H1 (cell line): ENCODE data around the gene STK16. TPM values are rescaled to one million over a fixed set of nuclear protein-coding genes. Genes with fewer than 3 reads are reported as not detected.
A peak's percentile ranks its signal among the peaks of the same experiment; 100 is the strongest.

ENCODE experiments used
- CTCF ChIA-PET: fragments of 300-600 bp; sonication (Branson Sonifier 250); formaldehyde crosslinking; loops from one replicate; lab custom pipeline; 2021; ENCODE audit not compliant: partially characterized antibody; lab: Charles Lee
- POLR2A ChIA-PET: fragments of 300-600 bp; sonication (Branson Sonifier 250); formaldehyde crosslinking; loops from one replicate; lab custom pipeline; 2021; ENCODE audit warnings: inconsistent platforms; ENCODE audit not compliant: partially characterized antibody; lab: Charles Lee
- DNase-seq, 2 experiments: peaks; one replicate each; pipeline versions ENCODE4 v3.0.0 to v3.0.0-alpha.2; 2010 to 2022; ENCODE audit warnings: low spot score in 2 of 2, low read depth in 1 of 2, mixed read lengths in 1 of 2
- FAIRE-seq: peaks from 2 replicates; lab custom pipeline; 2011; peaks lifted over from hg19 to GRCh38; lab: Jason Lieb, UNC
- H2AFZ ChIP-seq: 2 replicates; pipeline ENCODE4 v1.8.1; 2012; ENCODE audit warnings: low read length, inconsistent platforms
- H2AK5ac ChIP-seq: 2 replicates; pipeline ENCODE4 v1.6.1; 2013; ENCODE audit warnings: low read depth, low read length
- H2BK120ac ChIP-seq: replicated peaks from 2 replicates; pipeline ENCODE3; 2013; ENCODE audit warnings: low read depth, low read length, inconsistent platforms
- H2BK12ac ChIP-seq: 2 replicates; pipeline ENCODE4 v1.6.1; 2013; ENCODE audit warnings: low read depth, low read length
- H2BK15ac ChIP-seq: 2 replicates; pipeline ENCODE4 v1.6.1; 2013; ENCODE audit warnings: low read length
- H2BK20ac ChIP-seq: 2 replicates; pipeline ENCODE4 v1.6.1; 2013; ENCODE audit warnings: low read length
- H2BK5ac ChIP-seq: 2 replicates; pipeline ENCODE4 v1.6.1; 2013; ENCODE audit warnings: low read depth, low read length
- H3K14ac ChIP-seq: 2 replicates; pipeline ENCODE4 v1.6.1; 2013; ENCODE audit warnings: inconsistent platforms; ENCODE audit not compliant: insufficient read length
- H3K18ac ChIP-seq: 2 replicates; pipeline ENCODE4 v1.6.1; 2013; ENCODE audit warnings: low read length; ENCODE audit errors: extremely low read depth
- H3K23ac ChIP-seq: 2 replicates; pipeline ENCODE4 v1.6.1; 2013; ENCODE audit warnings: inconsistent platforms; ENCODE audit not compliant: insufficient read length
- H3K23me2 ChIP-seq: 2 replicates; pipeline ENCODE4 v1.6.1; 2013; ENCODE audit warnings: low read depth, low read length
- H3K27ac ChIP-seq: 2 replicates; pipeline ENCODE4 v1.6.1; 2011; ENCODE audit warnings: low read depth, low read length, inconsistent platforms
- H3K27me3 ChIP-seq, 4 experiments: replicated peaks in 1 of 4; 1 replicate in 1 of 4; 2 replicates in 3 of 4; pipeline versions ENCODE4 v1.6.1 to v1.8.1; 2011 to 2013; ENCODE audit warnings: low read length in 3 of 4, mild to moderate bottlenecking in 3 of 4, inconsistent platforms in 2 of 4, mixed read lengths in 2 of 4, moderate library complexity in 1 of 4; ENCODE audit not compliant: control insufficient read depth in 3 of 4, insufficient read depth in 3 of 4; ENCODE audit errors: extremely low read depth in 1 of 4
- H3K36me3 ChIP-seq, 4 experiments: 2 replicates each; pipeline versions ENCODE4 v1.6.1 to v1.8.1; 2011 to 2013; ENCODE audit warnings: mild to moderate bottlenecking in 4 of 4, low read length in 3 of 4, moderate library complexity in 2 of 4, control low read depth in 1 of 4, inconsistent platforms in 1 of 4; ENCODE audit not compliant: insufficient read depth in 4 of 4, control insufficient read depth in 2 of 4
- H3K4ac ChIP-seq: replicated peaks from 2 replicates; pipeline ENCODE3; 2013; ENCODE audit warnings: low read length, low read depth, mixed read lengths, inconsistent platforms; ENCODE audit not compliant: insufficient read length
- H3K4me1 ChIP-seq, 4 experiments: replicated peaks in 1 of 4; 1 replicate in 1 of 4; 2 replicates in 3 of 4; pipeline versions ENCODE4 v1.6.1 to v1.8.1; 2011 to 2013; ENCODE audit warnings: low read length in 3 of 4, inconsistent platforms in 2 of 4, mixed read lengths in 1 of 4; ENCODE audit not compliant: insufficient read depth in 4 of 4, control insufficient read depth in 3 of 4
- H3K4me2 ChIP-seq, 2 experiments: 2 replicates each; pipeline versions ENCODE4 v1.6.1 to v1.8.1; 2011 to 2013; ENCODE audit warnings: low read depth in 2 of 2, low read length in 2 of 2, control low read depth in 1 of 2, inconsistent platforms in 1 of 2, mild to moderate bottlenecking in 1 of 2; ENCODE audit not compliant: insufficient read depth in 1 of 2
- H3K4me3 ChIP-seq, 4 experiments: fragments of 200-600, 300-600 bp in 1 of 4; sonication (generic), shearing (Covaris generic), sonication (Bioruptor Twin) in 1 of 4; 2 replicates each; pipeline versions ENCODE4 v1.5.1 to v1.8.1; 2011 to 2016; ENCODE audit warnings: low read length in 4 of 4, low read depth in 3 of 4, control low read depth in 2 of 4, inconsistent platforms in 2 of 4, mild to moderate bottlenecking in 2 of 4, mixed read lengths in 1 of 4, moderate library complexity in 1 of 4; ENCODE audit not compliant: insufficient read depth in 2 of 4; ENCODE audit errors: extremely low read depth in 1 of 4
- H3K56ac ChIP-seq: replicated peaks from 2 replicates; pipeline ENCODE3; 2013; ENCODE audit warnings: low read depth, mild to moderate bottlenecking, mixed read lengths, low read length, inconsistent platforms; ENCODE audit not compliant: insufficient read length
- H3K79me1 ChIP-seq: 2 replicates; pipeline ENCODE4 v1.6.1; 2013; ENCODE audit warnings: low read depth, low read length, control low read depth
- H3K79me2 ChIP-seq, 2 experiments: 2 replicates each; pipeline versions ENCODE4 v1.6.1 to v1.8.1; 2012 to 2013; ENCODE audit warnings: low read length in 2 of 2, mild to moderate bottlenecking in 2 of 2, inconsistent platforms in 1 of 2; ENCODE audit not compliant: insufficient read depth in 2 of 2, control insufficient read depth in 1 of 2
- H3K9ac ChIP-seq, 4 experiments: replicated peaks in 1 of 4; 1 replicate in 1 of 4; 2 replicates in 3 of 4; pipeline versions ENCODE4 v1.6.1 to v1.8.1; 2011 to 2013; ENCODE audit warnings: low read depth in 3 of 4, low read length in 3 of 4, control low read depth in 2 of 4, mild to moderate bottlenecking in 2 of 4, moderate library complexity in 2 of 4, inconsistent platforms in 1 of 4; ENCODE audit errors: extremely low read depth in 1 of 4
- H3K9me3 ChIP-seq, 2 experiments: 2 replicates each; pipeline versions ENCODE4 v1.6.1 to v1.8.1; 2012 to 2013; ENCODE audit warnings: mild to moderate bottlenecking in 2 of 2, moderate library complexity in 2 of 2, control low read depth in 1 of 2, inconsistent platforms in 1 of 2, low read depth in 1 of 2, low read length in 1 of 2, mixed read lengths in 1 of 2; ENCODE audit not compliant: insufficient read depth in 2 of 2
- H4K20me1 ChIP-seq, 2 experiments: replicated peaks in 1 of 2; 2 replicates each; pipeline versions ENCODE3 to v1.8.1; 2011 to 2013; ENCODE audit warnings: inconsistent platforms in 2 of 2, low read length in 2 of 2, mild to moderate bottlenecking in 1 of 2; ENCODE audit not compliant: insufficient read depth in 2 of 2, control insufficient read depth in 1 of 2
- H4K5ac ChIP-seq: 2 replicates; pipeline ENCODE4 v1.6.1; 2013; ENCODE audit warnings: low read length, low read depth, mixed read lengths, inconsistent platforms; ENCODE audit not compliant: insufficient read length
- H4K8ac ChIP-seq: 2 replicates; pipeline ENCODE4 v1.8.0; 2013; ENCODE audit warnings: mild to moderate bottlenecking, moderate library complexity, low read length, inconsistent platforms; ENCODE audit not compliant: insufficient read depth; ENCODE audit errors: extremely low read depth
- H4K91ac ChIP-seq: replicated peaks from 2 replicates; pipeline ENCODE3; 2013; ENCODE audit warnings: low read length, mixed read lengths, inconsistent platforms; ENCODE audit not compliant: insufficient read length
- PHF8 ChIP-seq: fragments of 200-600 bp; sonication (generic); conservative IDR thresholded peaks from 2 replicates; pipeline ENCODE4 v1.7.1; 2012; ENCODE audit warnings: low read depth, mild to moderate bottlenecking, inconsistent platforms, low read length, moderate library complexity
- WGBS, 2 experiments: shearing (Covaris generic) in 1 of 2; methylation state at CpG; one replicate each; pipeline versions ENCODE4 v1.1.6 to v1.1.7; 2013 to 2015; ENCODE audit warnings: low lambda C conversion rate in 2 of 2, mixed read lengths in 2 of 2, inconsistent platforms in 1 of 2, low coverage in 1 of 2, missing lambda C conversion rate in 1 of 2; ENCODE audit not compliant: insufficient replicate concordance in 2 of 2, insufficient coverage in 1 of 2, insufficient read length in 1 of 2; ENCODE audit errors: extremely low coverage in 1 of 2, missing lambda C conversion rate in 1 of 2; 5-methylcytosine and 5-hydroxymethylcytosine counted together
- polyA plus RNA-seq, 7 experiments: library from polyadenylated mRNA; depleted of rRNA in 3 of 7; stranded (reverse) in 5 of 7; unstranded in 2 of 7; fragments of >200 nt in 5 of 7; fragments of 200-250 nt in 2 of 7; gene quantifications; 1 replicate in 5 of 7; 2 replicates in 1 of 7; 4 replicates in 1 of 7; pipeline versions ENCODE4 v1.2.1 to v1.2.3, GENCODE V29; 2011 to 2013; ENCODE audit warnings: missing spikeins in 2 of 7, mixed read lengths in 2 of 7
- total RNA-seq: library from RNA; stranded (reverse); fragmentation: NEBNext Ultra II Directional; extraction: Animal tissue kit (Norgen Biotek cat#: 25700); gene quantifications from 2 replicates; pipeline ENCODE4 v1.2.1, GENCODE V29; 2021

The STK16 gene
- total and polyA plus RNA-seq, 2 of the 8 experiments (the other 6 are each of a cell fraction or from before 2014, with no cell fraction given), result 21.3 to 51.4 TPM

DNA sequence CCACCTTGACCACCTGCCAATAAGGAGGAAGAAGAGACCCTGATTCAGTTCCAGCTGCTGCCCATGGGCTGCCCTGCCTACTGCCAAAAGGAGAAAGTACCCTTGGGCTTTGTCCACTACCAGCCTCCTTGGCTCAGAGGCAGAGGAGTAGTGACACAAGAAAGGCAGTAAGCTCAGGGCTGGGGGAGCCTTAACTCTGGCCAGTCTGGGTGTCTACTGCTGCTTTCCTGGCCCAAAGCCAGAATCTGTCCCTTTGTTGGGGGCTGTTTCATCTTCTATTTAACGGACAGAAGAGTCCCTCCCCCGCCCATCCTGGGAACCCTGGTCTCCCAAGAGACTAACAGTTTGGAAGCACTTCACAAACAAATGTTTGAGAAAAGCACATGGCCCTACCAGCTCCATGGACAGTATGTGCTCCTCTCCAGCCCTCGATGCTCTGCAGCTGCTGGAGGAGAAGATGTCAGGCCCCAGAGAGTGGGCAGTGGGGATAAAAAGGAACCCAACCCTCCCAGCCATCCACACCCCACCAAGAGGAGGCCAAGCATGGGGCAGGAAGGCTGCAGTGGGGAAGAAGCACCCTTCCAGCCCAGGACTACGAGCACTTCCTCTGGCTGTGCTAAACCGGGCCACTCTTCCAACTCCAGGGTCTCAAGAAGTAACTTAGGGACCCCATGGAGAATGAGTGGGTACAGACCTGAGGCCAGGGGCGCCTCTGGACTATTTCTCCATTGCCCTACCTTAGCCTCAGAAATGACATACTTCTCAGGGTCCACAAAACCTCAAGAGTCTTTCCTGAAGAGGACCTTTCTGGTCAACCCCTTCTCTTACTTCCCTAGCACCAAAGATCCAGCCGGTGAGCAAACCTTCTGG is 17.0 kb upstream of the STK16 start:
- Histone ChIP-seq H2BK12ac (no peak overlapping the region), H3K18ac (no peak overlapping the region), H2AK5ac (no peak overlapping the region), H3K23ac (no peak overlapping the region), H4K8ac (no peak overlapping the region), H2BK15ac (no peak overlapping the region), H2BK120ac (no peak overlapping the region), H4K20me1 (peaks cover 0 to 7% of the 10 kb centered on the region in 2 experiments), H3K4ac (peak overlapping the region; percentile 32), H3K27ac (no peak overlapping the region), H3K4me2 (peak overlapping the region; percentile 85 to 91), H3K27me3 (no peaks in the 10 kb centered on the region; a peak in 1 of 7 replicates), H3K79me1 (no peaks in the 10 kb centered on the region; the same call in 1 of the 2 replicates), H3K9me3 (no peaks in the 10 kb centered on the region), H4K5ac (no peak overlapping the region), H3K9ac (peak overlapping the region in 3 of 4 experiments; percentile 18 to 68 (median 67); a peak in 5 of 7 replicates), H4K91ac (no peak overlapping the region), H2BK20ac (no peak overlapping the region), H3K4me1 (peaks cover 0 to 6% (median 3%) of the 10 kb centered on the region in 4 experiments; a peak in 5 of 7 replicates), H2BK5ac (no peak overlapping the region; the same call in 1 of the 2 replicates), H3K79me2 (peaks cover 0 to 12% of the 10 kb centered on the region in 2 experiments; a peak in 2 of 4 replicates), H3K56ac (peak overlapping the region; percentile 52), H2AFZ (no peak overlapping the region), H3K23me2 (peaks cover 7% of the 10 kb centered on the region; the same call in 1 of the 2 replicates), H3K4me3 (peak overlapping the region; percentile 82 to 97 (median 92)), H3K14ac (no peak overlapping the region), H3K36me3 (peaks cover 16 to 48% (median 36%) of the 10 kb centered on the region in 4 experiments)
- TF ChIP-seq PHF8, result no peak
- FAIRE-seq (no peak), DNase-seq (no peak)
- 72% methylated on average over 6 of the region's 7 CpGs; no CpG with 5 or more reads in 1 of the 2 experiments for WGBS, 2 experiments
- CTCF ChIA-PET, result interaction anchor here (0.7 to 4.9 kb wide), 6 partner anchors 9 to 70 kb away, joined by 3 to 23 read pairs (median 4); partner anchors contain the start of genes GLB1L and STK16
- POLR2A ChIA-PET, result interaction anchor here (0.6 to 14.0 kb wide), 13 partner anchors 9 to 103 kb away, joined by 3 to 190 read pairs (median 6); partner anchors contain the start of genes ABCB6, DNAJB2, GLB1L and STK16
